ENCODE data around the gene GALNT11.

DNA sequence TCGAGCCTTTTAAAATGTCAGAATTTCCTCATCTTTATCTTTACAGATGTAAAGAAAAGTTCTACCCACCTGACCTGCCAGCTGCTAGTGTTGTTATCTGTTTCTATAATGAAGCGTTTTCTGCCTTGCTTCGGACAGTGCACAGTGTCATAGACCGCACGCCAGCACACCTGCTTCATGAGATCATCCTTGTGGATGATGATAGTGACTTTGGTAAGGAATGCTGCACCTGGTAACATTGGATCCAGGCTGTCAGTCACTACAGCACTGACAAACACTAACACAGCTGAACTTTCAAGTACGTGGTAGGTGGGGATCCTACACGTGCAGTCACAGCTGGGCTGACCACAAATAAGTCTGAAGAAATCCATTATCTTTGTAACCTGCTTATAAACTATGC lies 77.6 kb downstream of the GALNT11 start:
- no peak for TF ChIP-seq CTCF (IDR thresholded peaks at IDR 0.05; ENCODE audit: borderline replicate concordance, extremely low read depth, low read length, poor library complexity, severe bottlenecking)
- TF ChIP-seq EZH2 (IDR thresholded peaks at IDR 0.05; ENCODE audit: borderline replicate concordance, low read depth, low read length, severe bottlenecking), result no peak

All from DND-41 (cell line).